ENCODE data around the gene THSD7B.

THSD7B gene

DNA sequence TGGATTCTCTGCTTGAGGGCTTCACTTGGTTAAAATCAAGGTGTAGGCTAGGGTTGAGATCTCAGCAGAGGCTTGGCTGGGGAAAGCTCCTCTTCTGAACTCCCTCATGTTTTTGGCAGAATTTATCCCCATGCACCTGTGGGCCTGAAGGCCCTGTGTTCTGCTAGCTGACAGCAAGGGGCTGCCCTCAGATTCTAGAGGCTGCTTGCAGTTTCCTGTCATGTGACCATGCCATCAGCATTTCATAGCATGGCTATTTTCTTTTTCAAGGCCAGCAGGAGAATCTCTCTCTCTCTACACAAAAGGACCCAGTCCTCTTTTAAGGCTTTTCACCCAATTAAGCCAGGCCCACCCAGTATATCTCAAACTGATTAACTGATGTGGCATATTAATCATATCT, 684.1 kb downstream of the THSD7B start:
- H3K4me1 ChIP-seq (ENCODE audit: insufficient read depth, low read length, poor library complexity, severe bottlenecking): no peaks in the 10 kb centered on the region
- no peaks in the 10 kb centered on the region for H3K79me2 ChIP-seq (ENCODE audit: insufficient read depth, low read length)
- H3K9me3 ChIP-seq (ENCODE audit: insufficient read depth, low read depth, low read length): no peaks in the 10 kb centered on the region
- no peaks in the 10 kb centered on the region for H3K36me3 ChIP-seq (ENCODE audit: insufficient read depth, low read length)
- H3K27me3 ChIP-seq (ENCODE audit: insufficient read depth, low read length, poor library complexity, severe bottlenecking): no peaks in the 10 kb centered on the region
- no peak overlapping the region for H3K9ac ChIP-seq (ENCODE audit: low read depth, low read length, poor library complexity, severe bottlenecking)
- TF ChIP-seq, protein P1, sequence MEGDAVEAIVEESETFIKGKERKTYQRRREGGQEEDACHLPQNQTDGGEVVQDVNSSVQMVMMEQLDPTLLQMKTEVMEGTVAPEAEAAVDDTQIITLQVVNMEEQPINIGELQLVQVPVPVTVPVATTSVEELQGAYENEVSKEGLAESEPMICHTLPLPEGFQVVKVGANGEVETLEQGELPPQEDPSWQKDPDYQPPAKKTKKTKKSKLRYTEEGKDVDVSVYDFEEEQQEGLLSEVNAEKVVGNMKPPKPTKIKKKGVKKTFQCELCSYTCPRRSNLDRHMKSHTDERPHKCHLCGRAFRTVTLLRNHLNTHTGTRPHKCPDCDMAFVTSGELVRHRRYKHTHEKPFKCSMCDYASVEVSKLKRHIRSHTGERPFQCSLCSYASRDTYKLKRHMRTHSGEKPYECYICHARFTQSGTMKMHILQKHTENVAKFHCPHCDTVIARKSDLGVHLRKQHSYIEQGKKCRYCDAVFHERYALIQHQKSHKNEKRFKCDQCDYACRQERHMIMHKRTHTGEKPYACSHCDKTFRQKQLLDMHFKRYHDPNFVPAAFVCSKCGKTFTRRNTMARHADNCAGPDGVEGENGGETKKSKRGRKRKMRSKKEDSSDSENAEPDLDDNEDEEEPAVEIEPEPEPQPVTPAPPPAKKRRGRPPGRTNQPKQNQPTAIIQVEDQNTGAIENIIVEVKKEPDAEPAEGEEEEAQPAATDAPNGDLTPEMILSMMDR (conservative IDR thresholded peaks at IDR 0.05; ENCODE audit: low read length): no peak
- TF ChIP-seq EZH2phosphoT487 (IDR thresholded peaks at IDR 0.05; ENCODE audit: borderline replicate concordance): no peak
- no peaks in the 10 kb centered on the region for H3K9me2 ChIP-seq (replicated peaks; ENCODE audit: low read depth, low read length)
- H2AFZ ChIP-seq (ENCODE audit: low read length): no peak overlapping the region
- no peaks in the 10 kb centered on the region for H4K20me1 ChIP-seq (ENCODE audit: insufficient read depth, low read length, poor library complexity, severe bottlenecking)
- no peak overlapping the region for H3K4me3 ChIP-seq (ENCODE audit: low read length, poor library complexity, severe bottlenecking)
- H3K4me2 ChIP-seq (ENCODE audit: low read depth, low read length, poor library complexity, severe bottlenecking): no peak overlapping the region
- no peaks in the 10 kb centered on the region for H3F3A ChIP-seq (ENCODE audit: low read depth)

DNA sequence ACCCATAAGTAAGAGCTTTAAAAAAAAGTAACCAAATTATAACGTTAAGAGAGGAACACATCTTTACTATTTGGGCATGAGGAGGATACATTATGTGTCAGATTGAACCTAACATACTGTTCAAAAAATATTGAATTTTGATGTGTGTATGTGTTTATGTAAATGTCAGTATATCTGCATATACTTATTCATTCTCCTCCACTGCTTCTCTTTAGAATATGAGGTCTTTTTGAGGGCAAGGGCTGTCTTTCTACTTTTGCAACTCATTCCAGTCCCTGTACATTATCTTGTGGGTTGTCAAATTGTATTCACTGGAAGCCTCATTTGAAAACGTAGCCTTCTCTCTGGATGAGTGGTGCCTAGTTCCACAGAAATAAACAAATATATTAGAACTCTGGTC, 689.5 kb downstream of the THSD7B start:
- Histone ChIP-seq H3K79me2 (ENCODE audit: insufficient read depth, low read length) (no peaks in the 10 kb centered on the region), H3F3A (ENCODE audit: low read depth) (no peaks in the 10 kb centered on the region), H3K9ac (ENCODE audit: low read depth, low read length, poor library complexity, severe bottlenecking) (no peak overlapping the region), H3K4me2 (ENCODE audit: low read depth, low read length, poor library complexity, severe bottlenecking) (no peak overlapping the region), H2AFZ (ENCODE audit: low read length) (no peak overlapping the region), H3K4me1 (ENCODE audit: insufficient read depth, low read length, poor library complexity, severe bottlenecking) (no peaks in the 10 kb centered on the region), H4K20me1 (ENCODE audit: insufficient read depth, low read length, poor library complexity, severe bottlenecking) (no peaks in the 10 kb centered on the region), H3K4me3 (ENCODE audit: low read length, poor library complexity, severe bottlenecking) (no peak overlapping the region), H3K27me3 (ENCODE audit: insufficient read depth, low read length, poor library complexity, severe bottlenecking) (no peaks in the 10 kb centered on the region), H3K36me3 (ENCODE audit: insufficient read depth, low read length) (no peaks in the 10 kb centered on the region), H3K9me3 (ENCODE audit: insufficient read depth, low read depth, low read length) (no peaks in the 10 kb centered on the region), H3K9me2 (replicated peaks; ENCODE audit: low read depth, low read length) (no peaks in the 10 kb centered on the region)
- TF ChIP-seq, protein P1 (conservative IDR thresholded peaks at IDR 0.05; ENCODE audit: low read length): no peak
- TF ChIP-seq EZH2phosphoT487 (IDR thresholded peaks at IDR 0.05; ENCODE audit: borderline replicate concordance): no peak

DNA sequence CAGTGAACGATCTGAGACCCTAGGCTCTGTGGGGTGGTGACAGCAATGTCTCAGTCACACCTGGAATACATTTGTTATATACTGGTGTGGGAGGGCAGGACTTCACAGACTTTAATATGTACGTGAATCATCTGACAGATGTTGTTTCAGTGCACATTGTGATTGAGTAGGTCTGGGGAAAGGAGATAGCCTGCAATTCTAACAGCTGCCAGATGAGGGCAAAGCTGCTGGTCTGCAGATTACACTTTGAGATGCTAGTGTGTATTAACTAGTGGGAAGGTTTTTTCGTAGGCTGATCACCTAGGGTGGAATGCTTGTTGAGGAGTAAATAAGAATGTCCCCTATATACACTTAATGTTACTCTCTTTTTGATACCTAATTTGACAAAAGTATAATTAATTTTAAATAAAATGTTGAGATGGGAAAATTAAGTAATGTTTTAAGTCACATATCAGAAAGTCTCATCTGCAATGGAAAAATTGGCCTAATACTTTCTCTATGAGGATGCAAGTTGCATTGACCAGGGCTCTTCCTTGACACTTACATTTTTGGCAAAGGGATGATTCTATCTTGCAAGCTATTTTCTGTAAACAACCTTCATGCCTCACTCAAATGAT, 702.0 kb downstream of the THSD7B start:
- no peak overlapping the region for H3K4me2 ChIP-seq (ENCODE audit: low read depth, low read length, poor library complexity, severe bottlenecking)
- H3K36me3 ChIP-seq (ENCODE audit: insufficient read depth, low read length): no peaks in the 10 kb centered on the region
- no peak overlapping the region for H3K9ac ChIP-seq (ENCODE audit: low read depth, low read length, poor library complexity, severe bottlenecking)
- H3K79me2 ChIP-seq (ENCODE audit: insufficient read depth, low read length): no peaks in the 10 kb centered on the region
- no peaks in the 10 kb centered on the region for H3K4me1 ChIP-seq (ENCODE audit: insufficient read depth, low read length, poor library complexity, severe bottlenecking)
- no peaks in the 10 kb centered on the region for H3K27me3 ChIP-seq (ENCODE audit: insufficient read depth, low read length, poor library complexity, severe bottlenecking)
- TF ChIP-seq, protein P1 (conservative IDR thresholded peaks at IDR 0.05; ENCODE audit: low read length): peak; percentile 69
- TF ChIP-seq EZH2phosphoT487 (IDR thresholded peaks at IDR 0.05; ENCODE audit: borderline replicate concordance): no peak
- no peak overlapping the region for H3K4me3 ChIP-seq (ENCODE audit: low read length, poor library complexity, severe bottlenecking)
- H4K20me1 ChIP-seq (ENCODE audit: insufficient read depth, low read length, poor library complexity, severe bottlenecking): no peaks in the 10 kb centered on the region
- H3F3A ChIP-seq (ENCODE audit: low read depth): no peaks in the 10 kb centered on the region
- H3K9me2 ChIP-seq (replicated peaks; ENCODE audit: low read depth, low read length): no peaks in the 10 kb centered on the region
- no peak overlapping the region for H2AFZ ChIP-seq (ENCODE audit: low read length)
- no peaks in the 10 kb centered on the region for H3K9me3 ChIP-seq (ENCODE audit: insufficient read depth, low read depth, low read length)

Data from Loucy (cell line).